Measurements from ENCODE around the gene CLCA4. TPM values are rescaled to one million over a fixed set of nuclear protein-coding genes. Genes with fewer than 3 reads are reported as not detected.

CLCA4 gene
- total and polyA plus RNA-seq, 3 experiments from 2014 or later, result not detected

GRCh38 chr1:86520789-86521521 lies 25.9 kb upstream of the CLCA4 start:
- H3K36me3 ChIP-seq (ENCODE audit: insufficient read depth, low read length), result no peaks in the 10 kb centered on the region
- H3K4me3 Mint-ChIP-seq, result no peak overlapping the region
- no peaks in the 10 kb centered on the region for H3K36me3 Mint-ChIP-seq
- no peaks in the 10 kb centered on the region for H3K4me1 Mint-ChIP-seq
- H3K27me3 ChIP-seq (ENCODE audit: insufficient read depth, low read length, poor library complexity, severe bottlenecking), result no peaks in the 10 kb centered on the region
- no peak overlapping the region for H3K27ac Mint-ChIP-seq
- POLR2A ChIA-PET, result no interaction called here
- no peak overlapping the region for H3K27ac ChIP-seq (ENCODE audit: low read depth, low read length)
- H3K27me3 Mint-ChIP-seq, result peaks cover 0 to 5% of the 10 kb centered on the region in 2 donors
- no peaks in the 10 kb centered on the region for H3K9me3 ChIP-seq (ENCODE audit: low read length)
- H3K4me1 ChIP-seq (ENCODE audit: insufficient read depth, low read length), result no peaks in the 10 kb centered on the region
- no peak overlapping the region for H3K4me3 ChIP-seq (ENCODE audit: low read length)
- no peaks in the 10 kb centered on the region for H3K9me3 Mint-ChIP-seq
- no peak for DNase-seq
- CTCF ChIA-PET, result interaction anchor here (1.4 kb wide), 1 partner anchor 19 kb away, joined by 7 read pairs; no protein-coding TSS in a partner anchor

GRCh38 chr1:86521522-86521891 lies 25.4 kb upstream of the CLCA4 start:
- no peaks in the 10 kb centered on the region for H3K36me3 Mint-ChIP-seq
- Histone ChIP-seq H3K4me3 (ENCODE audit: low read length) (no peak overlapping the region), H3K36me3 (ENCODE audit: insufficient read depth, low read length) (no peaks in the 10 kb centered on the region), H3K27ac (ENCODE audit: low read depth, low read length) (no peak overlapping the region), H3K27me3 (ENCODE audit: insufficient read depth, low read length, poor library complexity, severe bottlenecking) (no peaks in the 10 kb centered on the region), H3K4me1 (ENCODE audit: insufficient read depth, low read length) (no peaks in the 10 kb centered on the region), H3K9me3 (ENCODE audit: low read length) (no peaks in the 10 kb centered on the region)
- H3K4me1 Mint-ChIP-seq, result no peaks in the 10 kb centered on the region
- no peak overlapping the region for H3K4me3 Mint-ChIP-seq
- H3K9me3 Mint-ChIP-seq, result no peaks in the 10 kb centered on the region
- DNase-seq, result no peak
- POLR2A ChIA-PET, result no interaction called here
- CTCF ChIA-PET, result no interaction called here
- H3K27me3 Mint-ChIP-seq, result peaks cover 0 to 11% of the 10 kb centered on the region in 2 donors
- H3K27ac Mint-ChIP-seq, result no peak overlapping the region

GRCh38 chr1:86522240-86522639 lies 24.6 kb upstream of the CLCA4 start:
- ChIA-PET CTCF (no interaction called here), POLR2A (no interaction called here)
- no peak for DNase-seq
- Mint-ChIP-seq H3K27ac (no peak overlapping the region), H3K27me3 (peaks cover 0 to 11% of the 10 kb centered on the region in 2 donors), H3K36me3 (no peaks in the 10 kb centered on the region), H3K4me1 (no peaks in the 10 kb centered on the region), H3K9me3 (no peaks in the 10 kb centered on the region), H3K4me3 (no peak overlapping the region)
- no peak overlapping the region for H3K4me3 ChIP-seq (ENCODE audit: low read length)
- no peaks in the 10 kb centered on the region for H3K27me3 ChIP-seq (ENCODE audit: insufficient read depth, low read length, poor library complexity, severe bottlenecking)
- H3K27ac ChIP-seq (ENCODE audit: low read depth, low read length), result no peak overlapping the region
- no peaks in the 10 kb centered on the region for H3K4me1 ChIP-seq (ENCODE audit: insufficient read depth, low read length)
- no peaks in the 10 kb centered on the region for H3K36me3 ChIP-seq (ENCODE audit: insufficient read depth, low read length)
- H3K9me3 ChIP-seq (ENCODE audit: low read length), result no peaks in the 10 kb centered on the region

- Mint-ChIP-seq H3K27ac (no peak overlapping the region), H3K9me3 (no peaks in the 10 kb centered on the region), H3K4me3 (no peak overlapping the region), H3K36me3 (no peaks in the 10 kb centered on the region), H3K27me3 (peaks cover 0 to 11% of the 10 kb centered on the region in 2 donors), H3K4me1 (no peaks in the 10 kb centered on the region)
- no peaks in the 10 kb centered on the region for H3K36me3 ChIP-seq (ENCODE audit: insufficient read depth, low read length)
- no peaks in the 10 kb centered on the region for H3K27me3 ChIP-seq (ENCODE audit: insufficient read depth, low read length, poor library complexity, severe bottlenecking)
- H3K27ac ChIP-seq (ENCODE audit: low read depth, low read length), result no peak overlapping the region
- no peak for DNase-seq
- no peak overlapping the region for H3K4me3 ChIP-seq (ENCODE audit: low read length)
- H3K9me3 ChIP-seq (ENCODE audit: low read length), result no peaks in the 10 kb centered on the region
- H3K4me1 ChIP-seq (ENCODE audit: insufficient read depth, low read length), result no peaks in the 10 kb centered on the region
- POLR2A ChIA-PET, result no interaction called here
- CTCF ChIA-PET, result no interaction called here
Measured at GRCh38 chr1:86523670-86524354, 23.1 kb upstream of the CLCA4 start.

- Mint-ChIP-seq H3K27me3 (peaks cover 2 to 13% of the 10 kb centered on the region in 2 donors), H3K4me3 (no peak overlapping the region), H3K4me1 (no peaks in the 10 kb centered on the region), H3K36me3 (no peaks in the 10 kb centered on the region), H3K27ac (no peak overlapping the region), H3K9me3 (no peaks in the 10 kb centered on the region)
- Histone ChIP-seq H3K27me3 (ENCODE audit: insufficient read depth, low read length, poor library complexity, severe bottlenecking) (no peaks in the 10 kb centered on the region), H3K4me3 (ENCODE audit: low read length) (no peak overlapping the region), H3K4me1 (ENCODE audit: insufficient read depth, low read length) (no peaks in the 10 kb centered on the region), H3K9me3 (ENCODE audit: low read length) (no peaks in the 10 kb centered on the region), H3K36me3 (ENCODE audit: insufficient read depth, low read length) (no peaks in the 10 kb centered on the region), H3K27ac (ENCODE audit: low read depth, low read length) (no peak overlapping the region)
- CTCF ChIA-PET, result no interaction called here
- POLR2A ChIA-PET, result no interaction called here
- DNase-seq, result no peak
Measured at GRCh38 chr1:86527306-86527705, 19.6 kb upstream of the CLCA4 start.

- Histone ChIP-seq H3K4me3 (ENCODE audit: low read length) (no peak overlapping the region), H3K27ac (ENCODE audit: low read depth, low read length) (no peak overlapping the region), H3K4me1 (ENCODE audit: insufficient read depth, low read length) (no peaks in the 10 kb centered on the region), H3K36me3 (ENCODE audit: insufficient read depth, low read length) (no peaks in the 10 kb centered on the region), H3K9me3 (ENCODE audit: low read length) (no peaks in the 10 kb centered on the region), H3K27me3 (ENCODE audit: insufficient read depth, low read length, poor library complexity, severe bottlenecking) (no peaks in the 10 kb centered on the region)
- H3K36me3 Mint-ChIP-seq, result no peaks in the 10 kb centered on the region
- DNase-seq, result no peak
- H3K27me3 Mint-ChIP-seq, result peaks cover 8 to 18% of the 10 kb centered on the region in 2 donors
- H3K4me3 Mint-ChIP-seq, result no peak overlapping the region
- ChIA-PET CTCF (no interaction called here), POLR2A (no interaction called here)
- H3K4me1 Mint-ChIP-seq, result no peaks in the 10 kb centered on the region
- no peak overlapping the region for H3K27ac Mint-ChIP-seq
- H3K9me3 Mint-ChIP-seq, result no peaks in the 10 kb centered on the region
Measured at GRCh38 chr1:86530211-86530845, 16.6 kb upstream of the CLCA4 start.

- Mint-ChIP-seq H3K4me1 (no peaks in the 10 kb centered on the region), H3K4me3 (no peak overlapping the region)
Measured at GRCh38 chr1:86537928-86538695, 8.8 kb upstream of the CLCA4 start.

GRCh38 chr1:86538775-86539174 lies 8.1 kb upstream of the CLCA4 start:
- POLR2A ChIA-PET, result no interaction called here
- H3K4me3 Mint-ChIP-seq, result no peak overlapping the region
- no peak for DNase-seq

More at GRCh38 chr1:86537928-86538695, 8.8 kb upstream of the CLCA4 start:
- ChIA-PET POLR2A (no interaction called here), CTCF (no interaction called here)
- Mint-ChIP-seq H3K9me3 (no peaks in the 10 kb centered on the region), H3K27me3 (peaks cover 14 to 48% of the 10 kb centered on the region in 2 donors), H3K27ac (peak overlapping the region in 1 of 8 donors; percentile 6), H3K36me3 (no peaks in the 10 kb centered on the region)
- no peak for DNase-seq
- Histone ChIP-seq H3K4me1 (ENCODE audit: insufficient read depth, low read length) (no peaks in the 10 kb centered on the region), H3K36me3 (ENCODE audit: insufficient read depth, low read length) (no peaks in the 10 kb centered on the region), H3K27ac (ENCODE audit: low read depth, low read length) (no peak overlapping the region), H3K9me3 (ENCODE audit: low read length) (no peaks in the 10 kb centered on the region), H3K4me3 (ENCODE audit: low read length) (no peak overlapping the region), H3K27me3 (ENCODE audit: insufficient read depth, low read length, poor library complexity, severe bottlenecking) (peaks cover 8% of the 10 kb centered on the region)

More at GRCh38 chr1:86538775-86539174, 8.1 kb upstream of the CLCA4 start:
- peaks cover 8% of the 10 kb centered on the region for H3K27me3 ChIP-seq (ENCODE audit: insufficient read depth, low read length, poor library complexity, severe bottlenecking)
- H3K27ac ChIP-seq (ENCODE audit: low read depth, low read length), result no peak overlapping the region
- CTCF ChIA-PET, result no interaction called here
- H3K4me3 ChIP-seq (ENCODE audit: low read length), result no peak overlapping the region
- no peaks in the 10 kb centered on the region for H3K36me3 ChIP-seq (ENCODE audit: insufficient read depth, low read length)
- peaks cover 12 to 55% of the 10 kb centered on the region in 2 donors for H3K27me3 Mint-ChIP-seq
- no peaks in the 10 kb centered on the region for H3K9me3 Mint-ChIP-seq
- H3K36me3 Mint-ChIP-seq, result no peaks in the 10 kb centered on the region
- no peaks in the 10 kb centered on the region for H3K9me3 ChIP-seq (ENCODE audit: low read length)
- H3K4me1 Mint-ChIP-seq, result no peaks in the 10 kb centered on the region
- H3K27ac Mint-ChIP-seq, result peak overlapping the region in 1 of 8 donors; percentile 6
- no peaks in the 10 kb centered on the region for H3K4me1 ChIP-seq (ENCODE audit: insufficient read depth, low read length)

Data from CD8-positive, alpha-beta memory T cell (primary cell).